Measurements from ENCODE around the gene PAPPA2. TPM values are rescaled to one million over a fixed set of nuclear protein-coding genes. Genes with fewer than 3 reads are reported as not detected.

Gene PAPPA2
- total and polyA plus RNA-seq, 2 of the 4 experiments (the other 2 are of a cell fraction): 0.10 to 0.18 TPM

DNA sequence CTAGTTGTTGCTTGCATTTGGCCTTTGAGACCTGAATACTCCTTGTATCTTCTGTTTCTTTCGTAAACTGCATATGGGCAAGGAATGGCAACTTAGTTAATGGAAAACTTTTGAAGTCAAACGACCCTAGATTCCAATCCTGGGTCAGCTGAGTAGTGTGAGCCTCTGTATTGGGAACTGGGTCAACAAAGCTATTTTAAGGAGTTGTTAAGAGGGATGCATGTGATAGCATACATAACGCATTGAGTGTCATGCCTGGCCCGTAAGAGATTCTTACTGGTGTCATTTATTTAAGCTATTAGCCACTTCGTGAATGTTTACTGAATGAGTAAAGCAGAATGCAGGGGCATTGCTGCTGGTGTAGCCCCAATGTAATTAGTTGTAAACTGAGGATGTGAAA lies 340.1 kb downstream of the PAPPA2 start:
- Histone ChIP-seq H3K14ac (replicated peaks; ENCODE audit: low read depth, low read length) (no peak overlapping the region), H3K79me1 (ENCODE audit: low read depth in 1 of 2, low read length in 2 of 2) (no peaks in the 10 kb centered on the region), H2BK120ac (ENCODE audit: low read depth, low read length) (no peak overlapping the region), H3K56ac (ENCODE audit: extremely low read depth, insufficient read depth, low read length) (no peak overlapping the region), H4K5ac (ENCODE audit: low read depth, low read length) (no peak overlapping the region), H2BK20ac (ENCODE audit: low read depth, low read length) (no peak overlapping the region), H4K91ac (ENCODE audit: insufficient read depth, low read depth, low read length) (no peak overlapping the region), H3K4me3 (ENCODE audit: insufficient read depth, low read depth, low read length) (no peak overlapping the region), H2BK5ac (ENCODE audit: low read depth, low read length, poor library complexity, severe bottlenecking) (no peak overlapping the region), H2AK5ac (ENCODE audit: low read depth, low read length) (no peak overlapping the region), H3K36me3 (ENCODE audit: control insufficient read depth, insufficient read depth, low read length) (no peaks in the 10 kb centered on the region), H2BK15ac (ENCODE audit: low read depth, low read length) (no peak overlapping the region), H3K4me1 (ENCODE audit: control insufficient read depth, insufficient read depth, low read length) (no peaks in the 10 kb centered on the region), H4K20me1 (ENCODE audit: insufficient read depth, low read length) (no peaks in the 10 kb centered on the region), H3K23ac (ENCODE audit: low read depth, low read length) (no peak overlapping the region), H4K8ac (ENCODE audit: low read depth in 2 of 2, low read length in 2 of 2) (no peak overlapping the region), H3K27me3 (ENCODE audit: control insufficient read depth, insufficient read depth, low read length) (no peaks in the 10 kb centered on the region), H3K18ac (ENCODE audit: low read depth, low read length) (no peak overlapping the region), H3K9me1 (ENCODE audit: insufficient read depth, low read length) (no peaks in the 10 kb centered on the region), H3K9me3 (ENCODE audit: control insufficient read depth, insufficient read depth, low read length) (no peaks in the 10 kb centered on the region), H3K27ac (ENCODE audit: insufficient read depth, low read length) (no peak overlapping the region), H3K4me2 (ENCODE audit: low read depth, low read length) (no peak overlapping the region), H2AK9ac (replicated peaks; ENCODE audit: low read depth, low read length, poor library complexity) (no peak overlapping the region), H3K9ac (ENCODE audit: low read depth, low read length) (no peak overlapping the region), H3K4ac (ENCODE audit: low read depth, low read length) (no peak overlapping the region), H2AFZ (replicated peaks; ENCODE audit: low read length, poor library complexity) (no peak overlapping the region)
- in situ Hi-C loops (cut with MboI; ENCODE audit: low sequenced_read_pairs): no loop called here
- dilution Hi-C loops (cut with HindIII; ENCODE audit: low sequenced_read_pairs, unreplicated experiment): no loop called here
- no peak for TF ChIP-seq RCOR1 (IDR thresholded peaks at IDR 0.05; ENCODE audit: insufficient replicate concordance, low read length)
- TF ChIP-seq MXI1 (IDR thresholded peaks at IDR 0.05; ENCODE audit: borderline replicate concordance, low read depth, low read length): no peak
- TF ChIP-seq MAFK (IDR thresholded peaks at IDR 0.05; ENCODE audit: low read depth, low read length): no peak
- 80% methylated on average over 1 of the region's 5 CpGs; no CpG with 5 or more reads in 1 of the 2 experiments for WGBS, 2 experiments (ENCODE audit: extremely low coverage in 2 of 2, insufficient read length in 1 of 2)
- ChIA-PET POLR2A (ENCODE audit: unreplicated experiment) (no interaction called here), CTCF (no interaction called here)
- no peak for ATAC-seq (ENCODE audit: low read depth)
- DNase-seq: no peak
- no TSS peak for BruUV-seq (replicated peaks)
- intact Hi-C loops (cut with micrococcal nuclease): no loop called here
